CD8-positive, alpha-beta memory T cell (primary cell): ENCODE results near the gene DTX1. TPM values are rescaled to one million over a fixed set of nuclear protein-coding genes. Genes with fewer than 3 reads are reported as not detected.

ENCODE experiments used
- CTCF ChIA-PET: fragments of 350-600 bp; sonication (Branson Sonifier 250); formaldehyde crosslinking; loops from one replicate; lab custom pipeline; 2021; ENCODE audit warnings: antibody characterized with exemption; lab: Charles Lee
- POLR2A ChIA-PET: fragments of 350-600 bp; sonication (Branson Sonifier 250); formaldehyde crosslinking; loops from one replicate; lab custom pipeline; 2021; ENCODE audit warnings: antibody characterized with exemption; lab: Charles Lee
- DNase-seq, 5 donors: peaks; one replicate each; pipeline versions ENCODE4 v3.0.0 to v3.0.0-alpha.2; 2020 to 2022; ENCODE audit warnings: mixed read lengths in 1 of 5
- H3K27ac ChIP-seq: one replicate; pipeline ENCODE4 v1.7.0; 2013; ENCODE audit warnings: low read depth, mild to moderate bottlenecking, low read length, moderate library complexity
- H3K27me3 ChIP-seq: 2 replicates; pipeline ENCODE4 v1.7.0; 2013; ENCODE audit warnings: low read length, mild to moderate bottlenecking; ENCODE audit not compliant: insufficient read depth, poor library complexity, severe bottlenecking
- H3K36me3 ChIP-seq: 2 replicates; pipeline ENCODE4 v1.7.0; 2013; ENCODE audit warnings: mild to moderate bottlenecking, low read length, moderate library complexity; ENCODE audit not compliant: insufficient read depth
- H3K4me1 ChIP-seq: 2 replicates; pipeline ENCODE4 v1.7.0; 2013; ENCODE audit warnings: mild to moderate bottlenecking, low read length, moderate library complexity; ENCODE audit not compliant: insufficient read depth
- H3K4me3 ChIP-seq: 2 replicates; pipeline ENCODE4 v1.7.0; 2013; ENCODE audit warnings: mild to moderate bottlenecking, low read length
- H3K9me3 ChIP-seq: 2 replicates; pipeline ENCODE4 v1.7.0; 2013; ENCODE audit warnings: mild to moderate bottlenecking, low read length
- H3K27ac Mint-ChIP-seq, 8 donors: one replicate each; pipeline ENCODE4 v1.8.0; 2020 to 2021; ENCODE audit warnings: mixed read lengths in 8 of 8, mild to moderate bottlenecking in 6 of 8, inconsistent platforms in 3 of 8, moderate library complexity in 3 of 8
- H3K27me3 Mint-ChIP-seq, 2 donors: one replicate each; pipeline ENCODE4 v1.8.0; 2020 to 2021; ENCODE audit warnings: mixed read lengths in 2 of 2, mild to moderate bottlenecking in 1 of 2, moderate library complexity in 1 of 2
- H3K36me3 Mint-ChIP-seq, 3 donors: one replicate each; pipeline ENCODE4 v1.8.0; 2020 to 2021; ENCODE audit warnings: mixed read lengths in 3 of 3, inconsistent platforms in 1 of 3, mild to moderate bottlenecking in 1 of 3
- H3K4me1 Mint-ChIP-seq, 3 donors: one replicate each; pipeline ENCODE4 v1.8.0; 2020 to 2021; ENCODE audit warnings: mixed read lengths in 3 of 3, inconsistent platforms in 1 of 3, mild to moderate bottlenecking in 1 of 3
- H3K4me3 Mint-ChIP-seq, 7 donors: one replicate each; pipeline ENCODE4 v1.8.0; 2020 to 2021; ENCODE audit warnings: mixed read lengths in 7 of 7, mild to moderate bottlenecking in 6 of 7, moderate library complexity in 4 of 7, inconsistent platforms in 2 of 7
- H3K9me3 Mint-ChIP-seq, 5 donors: one replicate each; pipeline ENCODE4 v1.8.0; 2020 to 2022; ENCODE audit warnings: mixed read lengths in 5 of 5, mild to moderate bottlenecking in 3 of 5, moderate library complexity in 2 of 5, inconsistent platforms in 1 of 5
- polyA plus RNA-seq: library from polyadenylated mRNA; unstranded; fragments of 300-500 nt; fragmentation: Illumina TruSeq; gene quantifications from one replicate; pipeline ENCODE4 v1.2.3, GENCODE V29; 2021
- total RNA-seq, 2 experiments: library from RNA; stranded (reverse); gene quantifications; one replicate each; pipeline ENCODE4 v1.2.3, GENCODE V29; 2021

DTX1 gene
- total and polyA plus RNA-seq, 3 experiments from 2014 or later: 0.98 to 2.2 (median 2.0) TPM

- DNase-seq: no peak
- H3K27ac ChIP-seq: no peak overlapping the region
- no peaks in the 10 kb centered on the region for H3K27me3 ChIP-seq
- Mint-ChIP-seq H3K4me3 (no peak overlapping the region), H3K27ac (no peak overlapping the region), H3K4me1 (no peaks in the 10 kb centered on the region), H3K27me3 (peaks cover under 1 to 2% of the 10 kb centered on the region in 2 donors), H3K9me3 (no peaks in the 10 kb centered on the region), H3K36me3 (peaks cover 0 to 4% (median 0%) of the 10 kb centered on the region in 3 donors)
- H3K4me1 ChIP-seq: no peaks in the 10 kb centered on the region
- H3K4me3 ChIP-seq: no peak overlapping the region
- no peaks in the 10 kb centered on the region for H3K9me3 ChIP-seq
- POLR2A ChIA-PET: no interaction called here
- H3K36me3 ChIP-seq: no peaks in the 10 kb centered on the region
- CTCF ChIA-PET: interaction anchor here (1.4 kb wide), 1 partner anchor 30 kb away, joined by 4 read pairs; no protein-coding TSS in a partner anchor
Measured at GRCh38 chr12:113022563-113023297, 33.8 kb upstream of the DTX1 start.

DNA sequence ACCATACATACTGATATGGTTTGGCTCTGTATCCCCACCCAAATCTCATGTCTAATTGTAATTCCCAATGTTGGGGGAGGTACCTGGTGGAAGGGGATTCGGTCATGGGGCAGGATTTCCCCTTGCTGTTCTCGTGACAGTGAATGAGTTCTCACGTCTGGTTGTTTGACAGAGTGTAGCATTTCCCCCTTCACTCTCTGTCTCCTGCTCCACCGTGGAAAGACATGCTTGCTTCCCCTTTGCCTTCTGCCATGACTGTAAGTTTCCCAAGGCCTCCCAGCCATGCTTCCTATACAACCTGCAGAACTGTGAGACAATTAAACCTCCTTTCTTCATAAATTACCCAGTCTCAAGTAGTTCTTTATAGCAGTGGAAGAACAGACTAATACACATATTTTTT, 28.8 kb upstream of the DTX1 start:
- no peaks in the 10 kb centered on the region for H3K27me3 ChIP-seq
- H3K36me3 ChIP-seq: no peaks in the 10 kb centered on the region
- Mint-ChIP-seq H3K4me1 (peaks cover 0 to 5% (median 3%) of the 10 kb centered on the region in 3 donors), H3K27me3 (peaks cover 2 to 3% of the 10 kb centered on the region in 2 donors), H3K27ac (no peak overlapping the region), H3K9me3 (no peaks in the 10 kb centered on the region), H3K4me3 (no peak overlapping the region), H3K36me3 (peaks cover 0 to 4% (median 0%) of the 10 kb centered on the region in 3 donors)
- ChIA-PET POLR2A (no interaction called here), CTCF (no interaction called here)
- H3K27ac ChIP-seq: no peak overlapping the region
- no peak overlapping the region for H3K4me3 ChIP-seq
- DNase-seq: no peak
- H3K4me1 ChIP-seq: no peaks in the 10 kb centered on the region
- no peaks in the 10 kb centered on the region for H3K9me3 ChIP-seq

DNA sequence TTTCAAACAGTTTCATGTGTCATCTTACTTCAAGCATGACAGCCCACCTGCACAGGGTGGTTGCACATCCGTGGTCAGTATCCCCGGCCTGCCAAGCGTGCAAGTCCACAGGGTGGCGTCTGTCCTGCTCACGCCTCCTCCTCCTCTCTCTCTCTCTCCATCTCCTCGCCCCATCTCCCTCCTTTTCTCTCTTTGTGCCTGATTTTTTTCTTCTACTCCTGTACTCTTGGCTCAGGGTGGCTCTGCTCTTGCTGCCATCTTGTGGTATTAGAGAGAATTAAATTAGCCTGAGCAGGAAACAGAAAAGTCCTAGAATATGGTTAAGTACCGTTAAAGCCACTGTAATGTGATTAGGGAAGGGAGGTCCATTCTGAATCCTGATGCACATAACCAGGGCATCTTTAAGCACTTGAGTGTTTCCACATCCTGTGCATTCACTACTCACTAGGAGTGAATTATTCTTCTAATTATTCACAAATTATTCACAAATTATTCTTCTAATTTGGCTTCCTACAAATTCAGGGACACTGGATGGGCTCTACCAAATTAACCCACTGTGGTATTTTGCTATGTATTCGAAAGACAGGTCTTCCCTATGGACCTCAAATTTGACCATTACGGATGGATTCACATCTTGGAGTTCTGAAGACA, 25.5 kb upstream of the DTX1 start:
- Histone ChIP-seq H3K4me1 (no peaks in the 10 kb centered on the region), H3K4me3 (no peak overlapping the region), H3K27ac (no peak overlapping the region), H3K9me3 (no peaks in the 10 kb centered on the region), H3K27me3 (no peaks in the 10 kb centered on the region), H3K36me3 (no peaks in the 10 kb centered on the region)
- no peaks in the 10 kb centered on the region for H3K36me3 Mint-ChIP-seq
- peak in 1 of 5 donors; percentile 16 for DNase-seq
- peaks cover 0 to 5% (median 3%) of the 10 kb centered on the region in 3 donors for H3K4me1 Mint-ChIP-seq
- CTCF ChIA-PET: interaction anchor here (1.0 to 1.8 kb wide), 4 partner anchors 22 to 130 kb away, joined by 3 to 11 read pairs (median 6); no protein-coding TSS in a partner anchor
- POLR2A ChIA-PET: no interaction called here
- H3K9me3 Mint-ChIP-seq: no peaks in the 10 kb centered on the region
- H3K27me3 Mint-ChIP-seq: peaks cover 5 to 6% of the 10 kb centered on the region in 2 donors
- H3K27ac Mint-ChIP-seq: no peak overlapping the region
- no peak overlapping the region for H3K4me3 Mint-ChIP-seq

GRCh38 chr12:113039911-113040445, 16.6 kb upstream of the DTX1 start:
- H3K4me1 ChIP-seq: no peaks in the 10 kb centered on the region
- DNase-seq: no peak
- H3K4me3 Mint-ChIP-seq: no peak overlapping the region
- H3K36me3 Mint-ChIP-seq: no peaks in the 10 kb centered on the region
- no peak overlapping the region for H3K27ac Mint-ChIP-seq
- no peaks in the 10 kb centered on the region for H3K27me3 ChIP-seq
- peaks cover 9 to 21% of the 10 kb centered on the region in 2 donors for H3K27me3 Mint-ChIP-seq
- no peaks in the 10 kb centered on the region for H3K4me1 Mint-ChIP-seq
- ChIA-PET POLR2A (no interaction called here), CTCF (no interaction called here)
- no peak overlapping the region for H3K27ac ChIP-seq
- H3K9me3 Mint-ChIP-seq: no peaks in the 10 kb centered on the region
- no peak overlapping the region for H3K4me3 ChIP-seq
- no peaks in the 10 kb centered on the region for H3K9me3 ChIP-seq
- no peaks in the 10 kb centered on the region for H3K36me3 ChIP-seq

DNA sequence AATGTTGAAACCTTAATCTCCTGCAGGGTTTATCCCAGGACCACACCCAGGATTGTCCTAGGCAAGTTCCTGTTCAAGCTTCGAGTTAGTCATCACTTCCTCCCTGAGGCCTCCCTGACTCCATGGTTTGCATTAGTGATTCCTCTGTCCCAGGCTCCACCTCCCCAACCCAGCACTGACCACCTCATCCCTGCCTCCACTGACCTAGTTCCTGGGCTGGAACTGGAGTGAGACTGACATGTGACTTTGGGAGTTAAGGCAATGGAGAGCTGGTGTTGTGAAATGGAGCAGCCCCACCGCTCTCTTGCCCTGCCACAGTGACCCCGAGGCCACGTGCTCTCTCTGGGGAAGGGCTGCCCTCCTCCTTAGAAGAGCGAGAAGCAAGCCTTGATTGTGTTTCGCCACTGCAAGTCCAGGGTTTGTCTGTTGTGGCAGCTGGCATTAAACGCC, 15.8 kb upstream of the DTX1 start:
- DNase-seq: no peak
- H3K27me3 Mint-ChIP-seq: peaks cover 9 to 21% of the 10 kb centered on the region in 2 donors
- Histone ChIP-seq H3K9me3 (no peaks in the 10 kb centered on the region), H3K36me3 (no peaks in the 10 kb centered on the region), H3K4me3 (no peak overlapping the region), H3K27ac (no peak overlapping the region), H3K4me1 (no peaks in the 10 kb centered on the region), H3K27me3 (no peaks in the 10 kb centered on the region)
- H3K4me3 Mint-ChIP-seq: no peak overlapping the region
- POLR2A ChIA-PET: no interaction called here
- no peaks in the 10 kb centered on the region for H3K36me3 Mint-ChIP-seq
- H3K9me3 Mint-ChIP-seq: no peaks in the 10 kb centered on the region
- no peak overlapping the region for H3K27ac Mint-ChIP-seq
- CTCF ChIA-PET: interaction anchor here (1.4 kb wide), 1 partner anchor 113 kb away, joined by 3 read pairs; no protein-coding TSS in a partner anchor
- H3K4me1 Mint-ChIP-seq: no peaks in the 10 kb centered on the region

DNA sequence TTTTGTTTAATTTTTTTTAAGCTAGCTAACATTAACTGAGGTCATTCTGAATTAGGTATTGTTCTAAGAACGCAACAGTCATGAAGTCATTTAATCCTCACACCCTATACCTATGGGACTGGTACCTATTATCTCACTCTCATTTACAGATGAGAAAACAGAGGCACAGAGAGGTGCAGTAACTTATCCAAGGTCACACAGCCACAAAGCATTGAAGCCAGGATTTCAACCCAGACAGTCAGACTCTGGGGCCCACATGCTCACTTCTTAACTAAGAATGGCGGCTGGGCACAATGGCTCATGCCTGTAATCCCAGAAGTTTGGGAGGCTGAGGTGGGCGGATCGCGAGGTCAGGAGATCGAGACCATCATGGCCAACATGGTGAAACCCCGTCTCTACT, 15.0 kb upstream of the DTX1 start:
- Mint-ChIP-seq H3K27ac (no peak overlapping the region), H3K4me1 (no peaks in the 10 kb centered on the region), H3K27me3 (peaks cover 9 to 21% of the 10 kb centered on the region in 2 donors), H3K4me3 (no peak overlapping the region), H3K36me3 (no peaks in the 10 kb centered on the region), H3K9me3 (no peaks in the 10 kb centered on the region)
- Histone ChIP-seq H3K4me1 (no peaks in the 10 kb centered on the region), H3K27me3 (no peaks in the 10 kb centered on the region), H3K9me3 (no peaks in the 10 kb centered on the region), H3K27ac (no peak overlapping the region), H3K4me3 (no peak overlapping the region), H3K36me3 (no peaks in the 10 kb centered on the region)
- DNase-seq: no peak
- ChIA-PET CTCF (interaction anchor here (1.4 kb wide), 1 partner anchor 112 kb away, joined by 3 read pairs; no protein-coding TSS in a partner anchor), POLR2A (no interaction called here)

GRCh38 chr12:113043240-113043639, 13.3 kb upstream of the DTX1 start:
- no peak overlapping the region for H3K4me3 ChIP-seq
- H3K27ac ChIP-seq: no peak overlapping the region
- no peaks in the 10 kb centered on the region for H3K9me3 ChIP-seq
- Mint-ChIP-seq H3K27me3 (peaks cover 9 to 21% of the 10 kb centered on the region in 2 donors), H3K27ac (peak overlapping the region in 1 of 8 donors; percentile 8), H3K4me3 (no peak overlapping the region), H3K9me3 (no peaks in the 10 kb centered on the region), H3K36me3 (no peaks in the 10 kb centered on the region), H3K4me1 (no peaks in the 10 kb centered on the region)
- CTCF ChIA-PET: interaction anchor here (0.8 to 1.0 kb wide), 2 partner anchors 95 to 110 kb away, joined by 3 read pairs; no protein-coding TSS in a partner anchor
- no peaks in the 10 kb centered on the region for H3K27me3 ChIP-seq
- POLR2A ChIA-PET: interaction anchor here (0.6 kb wide), 1 partner anchor 576 kb away, joined by 4 read pairs; no protein-coding TSS in a partner anchor
- no peaks in the 10 kb centered on the region for H3K36me3 ChIP-seq
- no peak for DNase-seq
- no peaks in the 10 kb centered on the region for H3K4me1 ChIP-seq
